C4-2B (cell line): ENCODE measurements around the gene PLCZ1.
"Not testable (repeated sequence)": the region's sequence is repeated elsewhere in the genome, so short reads cannot be mapped to it uniquely, and the experiment has no call there.

Source experiments
- CTCF ChIP-seq: fragments of 450-650 bp; conservative IDR thresholded peaks from 2 replicates; pipeline ENCODE4 v1.5.1; 2017; ENCODE audit warnings: mild to moderate bottlenecking
- ZFX ChIP-seq: fragments of 450-650 bp; IDR thresholded peaks from 2 replicates; pipeline ENCODE4 v1.6.1; 2017

GRCh38 chr12:18693986-18694385 lies 43.8 kb downstream of the PLCZ1 start:
- not testable (repeated sequence) for TF ChIP-seq CTCF, ZFX
